PC-9 (cell line): ENCODE results near the gene NUDT3.

Experiments
- CTCF ChIP-seq: fragments of 200-600 bp; sonication (generic); conservative IDR thresholded peaks from 2 replicates; pipeline ENCODE4 v1.6.1; 2017; ENCODE audit warnings: mixed run types, antibody characterized with exemption, mild to moderate bottlenecking, moderate library complexity
- EZH2 ChIP-seq: fragments of 200-600 bp; sonication (generic); IDR thresholded peaks from 2 replicates; pipeline ENCODE4 v1.8.0; 2017; ENCODE audit warnings: antibody characterized with exemption, low read depth

GRCh38 chr6:34374069-34374468 lies 18.4 kb downstream of the NUDT3 start:
- no peak for TF ChIP-seq EZH2
- no peak for TF ChIP-seq CTCF
